Esophagus squamous epithelium (tissue), 4 donors: ENCODE measurements around the gene ARSJ.

Experiments
- POLR2A ChIP-seq, 4 donors: fragments of 450-650 bp; IDR thresholded peaks; one replicate each; pipeline ENCODE4 v1.6.1; 2017; ENCODE audit warnings: antibody characterized with exemption in 4 of 4, mild to moderate bottlenecking in 4 of 4, moderate library complexity in 3 of 4
- TF ChIP-seq, protein P1 (sequence below), 6 experiments: fragments of 450-650 bp in 4 of 6; fragments of 200-600 bp in 2 of 6; sonication (generic) in 2 of 6; IDR thresholded peaks; one replicate each; pipeline ENCODE4 v1.5.1; 2016 to 2019; ENCODE audit warnings: antibody characterized with exemption in 6 of 6, mild to moderate bottlenecking in 4 of 6, moderate library complexity in 4 of 6

DNA sequence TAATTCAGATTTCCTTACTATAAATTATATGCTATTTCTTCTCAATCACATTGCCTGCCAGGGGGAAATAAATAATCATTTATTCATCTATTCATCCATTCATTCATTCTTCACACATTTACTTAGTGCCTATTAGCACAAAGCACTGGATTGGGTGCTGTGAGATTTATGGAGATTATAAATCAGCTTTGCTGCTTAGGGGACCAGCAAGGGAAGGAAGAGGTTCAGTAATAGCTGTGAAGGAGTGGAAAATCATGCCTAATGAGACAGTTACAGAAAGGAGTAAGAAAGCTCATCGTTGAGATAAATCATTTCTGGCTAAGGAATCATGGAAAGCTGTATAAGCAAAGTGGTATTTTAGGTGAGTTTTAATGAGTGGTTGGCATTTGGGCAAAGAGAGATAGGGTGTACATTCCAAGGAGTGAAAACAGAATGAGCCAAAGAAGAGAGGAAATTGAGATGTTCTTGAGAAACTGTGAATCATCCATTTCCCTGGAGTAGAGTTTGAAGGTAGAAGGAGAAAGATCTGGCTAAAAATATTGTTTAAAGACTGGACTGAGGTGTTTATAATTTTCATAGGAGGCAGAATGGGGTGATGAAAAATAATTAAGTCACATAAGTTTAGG lies 9.6 kb downstream of the ARSJ start:
- TF ChIP-seq, protein P1, sequence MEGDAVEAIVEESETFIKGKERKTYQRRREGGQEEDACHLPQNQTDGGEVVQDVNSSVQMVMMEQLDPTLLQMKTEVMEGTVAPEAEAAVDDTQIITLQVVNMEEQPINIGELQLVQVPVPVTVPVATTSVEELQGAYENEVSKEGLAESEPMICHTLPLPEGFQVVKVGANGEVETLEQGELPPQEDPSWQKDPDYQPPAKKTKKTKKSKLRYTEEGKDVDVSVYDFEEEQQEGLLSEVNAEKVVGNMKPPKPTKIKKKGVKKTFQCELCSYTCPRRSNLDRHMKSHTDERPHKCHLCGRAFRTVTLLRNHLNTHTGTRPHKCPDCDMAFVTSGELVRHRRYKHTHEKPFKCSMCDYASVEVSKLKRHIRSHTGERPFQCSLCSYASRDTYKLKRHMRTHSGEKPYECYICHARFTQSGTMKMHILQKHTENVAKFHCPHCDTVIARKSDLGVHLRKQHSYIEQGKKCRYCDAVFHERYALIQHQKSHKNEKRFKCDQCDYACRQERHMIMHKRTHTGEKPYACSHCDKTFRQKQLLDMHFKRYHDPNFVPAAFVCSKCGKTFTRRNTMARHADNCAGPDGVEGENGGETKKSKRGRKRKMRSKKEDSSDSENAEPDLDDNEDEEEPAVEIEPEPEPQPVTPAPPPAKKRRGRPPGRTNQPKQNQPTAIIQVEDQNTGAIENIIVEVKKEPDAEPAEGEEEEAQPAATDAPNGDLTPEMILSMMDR (IDR thresholded peaks at IDR 0.05): no peak
- no peak for TF ChIP-seq POLR2A (IDR thresholded peaks at IDR 0.05)
